ENCODE measurements around the gene SUPT3H. TPM values are rescaled to one million over a fixed set of nuclear protein-coding genes. Genes with fewer than 3 reads are reported as not detected.

The SUPT3H gene
- total and polyA plus RNA-seq, 2 of the 13 experiments (the other 11 are each of a cell fraction or from before 2014, with no cell fraction given) = 11.9 to 36.1 TPM

- POLR2A ChIA-PET = no interaction called here
- in situ Hi-C loops (cut with HindIII; ENCODE audit: extremely low pct_ligation_motif_present, low pct_unique_long_range_greater_than_20kb) = no loop called here
- Histone ChIP-seq H4K20me1 (ENCODE audit: insufficient read depth, low read length) (no peaks in the 10 kb centered on the region), H3K4me2 (ENCODE audit: low read depth, low read length) (no peak overlapping the region), H2AFZ (ENCODE audit: low read length) (no peak overlapping the region), H3K36me3 (replicated peaks in 1 of 2; ENCODE audit: control insufficient read depth in 1 of 2, insufficient read depth in 2 of 2, low read length in 2 of 2) (no peaks in the 10 kb centered on the region), H3K79me2 (ENCODE audit: insufficient read depth, low read length) (no peaks in the 10 kb centered on the region), H3K27ac (ENCODE audit: extremely low read length, insufficient read depth, low read length) (no peak overlapping the region), H3K9ac (ENCODE audit: insufficient read depth, low read depth, low read length) (no peak overlapping the region), H3K9me3 (ENCODE audit: low read length) (no peaks in the 10 kb centered on the region), H3K4me1 (ENCODE audit: insufficient read depth, low read length) (0 out of 2 replicates have a peak, but pooled peaks cover 5% of the 10 kb centered on the region), H3K27me3 (ENCODE audit: control insufficient read depth in 1 of 2, insufficient read depth in 2 of 2, low read length in 2 of 2) (no peaks in the 10 kb centered on the region), H3K4me3 (replicated peaks in 1 of 3; ENCODE audit: insufficient read depth in 1 of 3, low read depth in 2 of 3, low read length in 3 of 3) (no peak overlapping the region)
- no peak for FAIRE-seq
- intact Hi-C loops (cut with micrococcal nuclease; ENCODE audit: unreplicated experiment) = no loop called here
- TF ChIP-seq PHF21A (CRISPR knock-in tag; IDR thresholded peaks at IDR 0.05) = no peak
- TF ChIP-seq ZNF563 (CRISPR knock-in tag; IDR thresholded peaks at IDR 0.05) = no peak
- no peak for TF ChIP-seq ATAD3A (CRISPR knock-in tag; IDR thresholded peaks at IDR 0.05)
- TF ChIP-seq SNRNP70 (IDR thresholded peaks at IDR 0.05; ENCODE audit: low read depth, low read length) = no peak
- no peak for TF ChIP-seq ZNF691 (CRISPR knock-in tag; IDR thresholded peaks at IDR 0.05; ENCODE audit: borderline replicate concordance, low read depth)
- TF ChIP-seq RORA (CRISPR knock-in tag; IDR thresholded peaks at IDR 0.05) = no peak
- TF ChIP-seq, protein P1, sequence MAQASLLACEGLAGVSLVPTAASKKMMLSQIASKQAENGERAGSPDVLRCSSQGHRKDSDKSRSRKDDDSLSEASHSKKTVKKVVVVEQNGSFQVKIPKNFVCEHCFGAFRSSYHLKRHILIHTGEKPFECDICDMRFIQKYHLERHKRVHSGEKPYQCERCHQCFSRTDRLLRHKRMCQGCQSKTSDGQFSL (CRISPR knock-in tag; IDR thresholded peaks at IDR 0.05) = no peak
- TF ChIP-seq KDM2A (CRISPR knock-in tag; IDR thresholded peaks at IDR 0.05; ENCODE audit: borderline replicate concordance, low read depth) = no peak
- TF ChIP-seq DBP (CRISPR knock-in tag; IDR thresholded peaks at IDR 0.05; ENCODE audit: not compliant biosample characterization) = no peak
- no peak for TF ChIP-seq PBX3 (CRISPR knock-in tag; IDR thresholded peaks at IDR 0.05; ENCODE audit: borderline replicate concordance)
- TF ChIP-seq, protein P2, sequence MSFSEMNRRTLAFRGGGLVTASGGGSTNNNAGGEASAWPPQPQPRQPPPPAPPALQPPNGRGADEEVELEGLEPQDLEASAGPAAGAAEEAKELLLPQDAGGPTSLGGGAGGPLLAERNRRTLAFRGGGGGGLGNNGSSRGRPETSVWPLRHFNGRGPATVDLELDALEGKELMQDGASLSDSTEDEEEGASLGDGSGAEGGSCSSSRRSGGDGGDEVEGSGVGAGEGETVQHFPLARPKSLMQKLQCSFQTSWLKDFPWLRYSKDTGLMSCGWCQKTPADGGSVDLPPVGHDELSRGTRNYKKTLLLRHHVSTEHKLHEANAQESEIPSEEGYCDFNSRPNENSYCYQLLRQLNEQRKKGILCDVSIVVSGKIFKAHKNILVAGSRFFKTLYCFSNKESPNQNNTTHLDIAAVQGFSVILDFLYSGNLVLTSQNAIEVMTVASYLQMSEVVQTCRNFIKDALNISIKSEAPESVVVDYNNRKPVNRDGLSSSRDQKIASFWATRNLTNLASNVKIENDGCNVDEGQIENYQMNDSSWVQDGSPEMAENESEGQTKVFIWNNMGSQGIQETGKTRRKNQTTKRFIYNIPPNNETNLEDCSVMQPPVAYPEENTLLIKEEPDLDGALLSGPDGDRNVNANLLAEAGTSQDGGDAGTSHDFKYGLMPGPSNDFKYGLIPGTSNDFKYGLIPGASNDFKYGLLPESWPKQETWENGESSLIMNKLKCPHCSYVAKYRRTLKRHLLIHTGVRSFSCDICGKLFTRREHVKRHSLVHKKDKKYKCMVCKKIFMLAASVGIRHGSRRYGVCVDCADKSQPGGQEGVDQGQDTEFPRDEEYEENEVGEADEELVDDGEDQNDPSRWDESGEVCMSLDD (CRISPR knock-in tag; IDR thresholded peaks at IDR 0.05; ENCODE audit: borderline replicate concordance) = no peak
- TF ChIP-seq, protein P3, sequence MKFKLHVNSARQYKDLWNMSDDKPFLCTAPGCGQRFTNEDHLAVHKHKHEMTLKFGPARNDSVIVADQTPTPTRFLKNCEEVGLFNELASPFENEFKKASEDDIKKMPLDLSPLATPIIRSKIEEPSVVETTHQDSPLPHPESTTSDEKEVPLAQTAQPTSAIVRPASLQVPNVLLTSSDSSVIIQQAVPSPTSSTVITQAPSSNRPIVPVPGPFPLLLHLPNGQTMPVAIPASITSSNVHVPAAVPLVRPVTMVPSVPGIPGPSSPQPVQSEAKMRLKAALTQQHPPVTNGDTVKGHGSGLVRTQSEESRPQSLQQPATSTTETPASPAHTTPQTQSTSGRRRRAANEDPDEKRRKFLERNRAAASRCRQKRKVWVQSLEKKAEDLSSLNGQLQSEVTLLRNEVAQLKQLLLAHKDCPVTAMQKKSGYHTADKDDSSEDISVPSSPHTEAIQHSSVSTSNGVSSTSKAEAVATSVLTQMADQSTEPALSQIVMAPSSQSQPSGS (CRISPR knock-in tag; IDR thresholded peaks at IDR 0.05) = no peak
- TF ChIP-seq U2AF2 (IDR thresholded peaks at IDR 0.05; ENCODE audit: low read depth, low read length) = no peak
- TF ChIP-seq TSC22D2 (CRISPR knock-in tag; IDR thresholded peaks at IDR 0.05; ENCODE audit: borderline replicate concordance) = no peak
- TF ChIP-seq NFRKB (IDR thresholded peaks at IDR 0.05) = no peak
- no peak for TF ChIP-seq KMT2B (CRISPR knock-in tag; IDR thresholded peaks at IDR 0.05)
- CTCF ChIA-PET (ENCODE audit: low intra/inter-chr PET ratio, low total read pairs) = no interaction called here
- 94% methylated on average over 4 of the region's 4 CpGs for WGBS (ENCODE audit: low lambda C conversion rate)
- no peak for DNase-seq (ENCODE audit: low spot score)
- BruUV-seq (replicated peaks) = no TSS peak
- ATAC-seq = no peak
Measured at GRCh38 chr6:45027126-45027525, 350.6 kb downstream of the SUPT3H start.

All from HepG2 (cell line).